Amniotic stem cell (primary cell): Measurements from ENCODE around the gene SGO2.
A peak's percentile ranks its signal among the peaks of the same experiment; 100 is the strongest.
"Not testable (repeated sequence)": the region's sequence is repeated elsewhere in the genome, so short reads cannot be mapped to it uniquely, and the experiment has no call there.

Source experiments
- DNase-seq: peaks from one replicate; lab custom pipeline; 2025; lab: John Stamatoyannopoulos, UW

Gene SGO2

GRCh38 chr2:200596774-200597570 lies 71.0 kb downstream of the SGO2 start:
- DNase-seq: no peak

GRCh38 chr2:200599206-200599605 lies 73.2 kb downstream of the SGO2 start:
- DNase-seq: no peak

DNA sequence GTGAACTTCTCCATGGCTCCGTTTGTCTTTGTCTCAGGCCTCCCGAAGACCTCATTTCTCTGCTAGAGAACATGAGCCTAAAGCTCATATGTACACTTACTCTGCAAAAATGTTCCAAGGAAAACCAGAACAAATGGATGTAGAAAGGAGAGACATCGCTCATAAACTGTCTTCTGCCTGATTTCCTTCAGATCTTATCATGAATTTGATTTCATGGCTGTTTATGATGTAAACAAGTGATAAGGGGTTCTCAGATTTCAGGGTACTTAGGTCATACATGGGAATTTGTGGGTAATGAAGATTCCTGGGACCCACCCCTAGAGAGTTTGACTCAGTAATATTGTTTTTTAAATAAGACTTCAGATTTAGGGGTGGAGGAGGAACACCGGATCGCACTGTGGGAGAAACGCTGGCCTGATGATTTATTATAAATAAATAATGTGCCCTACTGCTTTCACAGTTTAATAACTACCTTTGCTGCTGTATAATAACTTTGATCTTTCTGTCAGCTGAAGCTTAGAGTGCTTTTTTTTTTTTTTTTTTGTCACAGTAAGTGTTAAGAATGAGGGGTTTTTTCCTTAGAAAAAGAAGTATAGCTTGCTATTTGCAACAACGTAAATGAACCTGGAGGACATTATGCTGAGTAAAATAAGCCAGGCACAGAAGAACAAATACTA lies 74.7 kb downstream of the SGO2 start:
- DNase-seq: no peak

DNA sequence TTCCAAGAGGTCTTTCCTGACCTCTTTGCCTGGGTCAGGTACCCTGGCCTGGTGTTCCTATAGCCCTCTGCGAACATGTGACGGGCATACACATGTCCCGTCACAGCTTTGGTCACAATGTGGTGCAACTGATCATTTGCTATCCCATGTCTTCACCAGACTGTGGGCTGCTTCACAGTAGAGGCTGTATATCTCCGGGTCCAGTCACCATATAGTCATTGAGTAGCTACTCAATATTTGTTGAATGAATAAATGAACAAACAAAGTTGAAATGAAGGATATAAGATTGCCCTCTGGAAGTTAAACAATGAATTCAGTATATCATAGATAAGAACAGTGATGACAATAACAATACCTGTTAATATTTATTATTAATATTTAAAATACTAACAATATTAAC lies 76.6 kb downstream of the SGO2 start:
- no peak for DNase-seq

- DNase-seq: no peak
These were observed 78.0 kb downstream of the SGO2 start for GRCh38 chr2:200603972-200604371.

DNA sequence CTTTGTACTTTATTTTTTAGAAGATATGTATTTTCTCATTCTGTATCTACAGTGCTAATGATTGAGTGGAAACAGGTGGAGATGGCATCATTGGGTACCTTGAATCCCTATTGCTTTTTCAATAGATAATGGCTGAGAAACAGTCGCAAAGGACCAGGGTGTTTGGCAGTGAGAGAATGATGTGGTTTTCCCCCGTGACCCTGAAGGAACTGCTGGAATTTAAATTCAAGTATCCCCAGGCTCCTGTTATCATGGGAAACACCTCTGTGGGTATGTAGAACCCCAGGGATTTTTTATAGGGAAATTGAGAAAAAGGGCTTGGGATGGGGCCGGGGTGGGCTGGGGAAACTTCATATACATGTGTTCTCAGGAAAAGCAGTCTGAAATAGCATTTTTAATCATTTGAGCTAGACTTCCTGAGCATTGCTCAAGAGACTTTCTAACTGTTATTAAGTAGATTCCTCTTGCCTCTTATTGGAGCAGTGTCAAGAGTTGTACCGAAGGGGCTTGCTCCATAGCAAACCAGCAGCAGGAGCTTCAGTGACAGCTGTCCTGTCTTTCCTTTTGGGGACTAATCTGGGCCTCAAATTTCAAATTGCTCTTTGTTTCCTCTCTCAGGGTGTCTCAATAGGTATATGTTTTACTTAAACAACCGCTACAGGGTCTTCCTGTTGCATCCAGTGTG lies 78.7 kb downstream of the SGO2 start:
- DNase-seq: no peak

GRCh38 chr2:200608341-200609027 lies 82.5 kb downstream of the SGO2 start:
- DNase-seq: no peak

GRCh38 chr2:200609028-200609614 lies 83.1 kb downstream of the SGO2 start:
- peak; percentile 72 for DNase-seq

DNA sequence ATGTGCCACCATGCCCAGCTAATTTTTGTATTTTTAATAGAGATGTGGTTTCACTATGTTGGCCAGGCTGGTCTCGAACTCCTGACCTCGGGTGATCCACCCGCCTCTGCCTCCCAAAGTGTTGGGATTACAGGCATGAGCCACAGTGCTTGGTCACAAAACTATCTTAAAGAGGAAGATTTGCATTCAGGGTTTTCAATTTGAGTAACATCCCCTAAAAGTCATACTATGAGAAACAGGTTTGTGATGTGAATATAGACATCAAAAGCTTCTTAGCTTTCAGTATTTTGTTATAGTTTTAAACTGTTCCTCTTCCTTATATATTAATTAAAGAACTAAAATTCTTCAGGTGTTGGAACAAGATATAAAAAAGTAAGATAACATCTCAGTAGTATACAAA lies 84.2 kb downstream of the SGO2 start:
- DNase-seq: not testable (repeated sequence)

DNA sequence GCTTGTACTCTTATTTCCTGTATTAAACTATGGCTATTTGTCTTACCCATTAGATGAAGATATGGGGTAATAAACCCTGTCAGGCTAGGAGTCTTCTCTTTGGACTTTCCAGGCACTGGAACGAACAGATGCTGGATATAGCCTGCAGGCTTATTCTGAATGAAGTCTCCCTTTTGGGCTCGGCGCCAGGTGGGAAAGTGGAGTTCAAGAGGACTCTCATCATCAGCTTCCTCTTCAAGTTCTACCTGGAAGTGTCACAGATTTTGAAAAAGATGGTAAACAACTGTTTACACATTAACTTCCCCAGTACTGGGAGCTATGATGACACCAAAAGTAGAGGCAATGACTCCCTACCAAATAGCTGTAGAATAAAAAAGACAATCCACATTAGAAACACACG lies 87.7 kb downstream of the SGO2 start:
- DNase-seq: no peak

GRCh38 chr2:200614249-200614648 lies 88.2 kb downstream of the SGO2 start:
- DNase-seq: no peak

DNA sequence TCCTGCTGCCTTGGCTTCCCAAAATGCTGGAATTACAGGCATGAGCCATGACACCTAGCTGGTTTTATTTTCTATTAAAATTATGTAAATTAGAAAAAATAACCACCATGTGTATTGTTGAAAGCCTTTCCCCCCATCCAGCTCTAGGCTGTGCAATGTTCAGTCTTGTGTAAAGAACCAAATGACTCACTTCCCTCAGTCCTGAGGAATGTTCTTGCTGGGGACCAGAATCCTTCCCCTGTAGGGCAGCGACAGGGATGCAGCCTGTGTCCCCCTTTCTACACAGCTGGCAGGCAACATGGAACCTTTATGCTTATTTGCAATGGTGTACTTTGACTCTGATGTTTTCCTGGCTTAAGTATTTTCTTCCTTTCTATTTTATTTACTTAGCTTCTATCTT lies 89.2 kb downstream of the SGO2 start:
- no peak for DNase-seq

DNA sequence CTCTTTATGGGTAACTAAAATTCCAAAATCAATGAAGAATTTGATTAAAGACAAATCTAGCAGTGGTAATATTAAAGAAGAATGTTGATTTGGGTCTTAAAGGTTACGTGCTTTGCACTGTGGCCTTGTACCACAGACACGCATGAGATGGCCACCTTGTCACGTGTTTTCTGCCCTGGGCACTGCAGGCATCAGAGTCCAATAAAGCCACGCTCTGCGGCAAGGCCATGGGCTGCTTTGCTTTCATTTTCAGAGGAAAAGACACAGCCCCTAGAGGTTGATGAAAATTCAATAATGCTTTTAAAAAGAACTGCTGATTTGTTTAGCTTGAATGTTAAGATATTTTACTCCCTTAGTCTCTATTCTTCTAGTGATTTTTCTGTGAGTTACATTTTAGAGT lies 90.2 kb downstream of the SGO2 start:
- no peak for DNase-seq

DNA sequence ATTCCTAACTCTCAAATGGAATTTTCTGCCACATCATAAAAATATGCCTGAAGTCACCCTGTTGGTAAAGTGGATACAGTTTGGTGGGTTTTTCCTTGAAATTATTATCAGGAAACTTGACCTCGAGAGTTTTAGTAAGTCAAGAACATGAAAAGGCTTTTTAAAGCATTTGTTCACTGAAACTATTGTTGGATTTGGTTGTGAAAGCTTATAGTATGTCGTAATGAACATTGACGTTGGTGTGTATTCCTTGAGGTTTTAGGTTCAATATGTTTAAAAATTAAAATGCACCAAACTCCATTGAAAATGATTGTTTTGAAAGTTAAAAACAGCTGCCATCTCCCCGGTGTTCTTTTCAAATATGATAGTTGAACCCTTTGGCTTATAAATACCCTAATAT lies 90.6 kb downstream of the SGO2 start:
- DNase-seq: no peak

DNA sequence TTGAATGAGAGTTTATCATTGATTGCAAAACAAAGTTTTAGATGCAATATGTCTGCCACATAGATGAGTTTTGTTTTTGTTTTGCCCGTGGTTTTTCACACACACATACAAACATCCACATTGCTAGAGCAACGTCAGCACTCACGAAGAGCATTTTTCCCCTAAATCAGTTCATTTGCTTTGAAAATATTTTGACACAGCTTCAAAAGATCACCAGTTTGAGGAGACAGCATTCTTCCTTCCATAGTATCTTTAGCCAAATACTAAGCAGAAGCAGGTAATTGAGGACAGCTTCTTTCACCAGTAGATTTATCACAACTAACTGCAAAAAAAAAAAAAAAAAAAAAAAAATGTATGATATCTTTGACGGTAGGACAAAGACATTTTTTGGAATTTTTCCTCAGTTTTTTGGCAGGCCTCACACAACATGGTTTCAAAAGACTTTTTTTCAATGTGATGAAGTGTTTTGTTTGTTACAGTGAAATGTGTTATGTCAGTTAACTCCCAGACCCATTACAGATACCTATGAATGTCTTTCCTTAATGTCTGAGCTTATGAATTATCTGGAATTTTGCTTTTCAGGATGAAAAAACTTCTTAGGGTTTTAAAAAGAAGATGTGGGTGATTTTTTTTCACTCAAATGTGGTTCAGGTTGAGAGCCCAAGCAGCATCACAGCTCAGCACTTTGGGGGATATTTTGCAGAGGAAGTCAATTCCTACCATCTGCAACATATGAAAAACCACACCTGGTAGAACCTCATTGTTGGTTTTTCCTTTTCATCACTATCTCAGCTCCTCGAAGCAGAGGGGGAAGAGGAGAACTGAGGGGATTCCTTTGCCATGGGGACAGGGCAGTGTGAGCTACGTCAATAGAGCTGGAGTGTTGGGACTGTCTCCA lies 91.4 kb downstream of the SGO2 start:
- no peak for DNase-seq

DNA sequence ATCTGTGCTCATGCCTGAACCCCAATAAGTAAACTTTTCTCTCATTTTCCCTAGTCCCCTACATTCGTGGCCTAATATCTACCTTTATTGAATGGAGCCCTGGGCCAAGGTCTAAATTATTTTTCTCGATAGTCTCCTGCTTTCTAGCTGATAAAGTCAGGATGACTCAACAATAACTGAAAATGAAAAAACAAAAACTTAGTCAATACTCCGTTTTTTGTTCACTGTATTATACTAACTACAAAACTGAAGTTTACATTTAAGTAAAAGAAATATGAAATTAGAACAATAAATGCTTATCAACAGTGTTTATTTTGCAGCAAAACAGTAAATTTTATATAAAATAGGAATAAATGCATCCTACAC lies 92.0 kb downstream of the SGO2 start:
- DNase-seq: no peak

DNA sequence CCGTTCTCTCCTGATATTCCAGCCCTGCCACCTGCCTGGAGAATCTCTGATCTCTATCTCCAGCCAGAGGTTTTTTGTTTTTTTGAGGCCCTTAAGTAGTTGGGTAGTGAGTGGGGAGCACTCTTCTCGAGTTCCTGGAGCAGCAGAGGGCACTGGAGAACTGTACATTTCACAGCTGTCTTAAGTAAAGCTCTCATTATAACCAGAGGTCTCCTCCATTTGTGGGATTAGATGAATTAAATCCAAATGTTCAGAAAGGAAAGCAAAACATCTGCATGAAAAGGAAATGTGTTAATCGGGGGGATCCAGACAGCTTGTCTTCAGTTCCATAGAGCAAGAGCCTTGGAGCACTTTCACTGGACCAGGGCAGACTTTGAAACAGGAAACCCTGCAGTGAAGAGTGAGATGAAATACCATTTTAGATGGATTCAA lies 92.6 kb downstream of the SGO2 start:
- DNase-seq: no peak

DNA sequence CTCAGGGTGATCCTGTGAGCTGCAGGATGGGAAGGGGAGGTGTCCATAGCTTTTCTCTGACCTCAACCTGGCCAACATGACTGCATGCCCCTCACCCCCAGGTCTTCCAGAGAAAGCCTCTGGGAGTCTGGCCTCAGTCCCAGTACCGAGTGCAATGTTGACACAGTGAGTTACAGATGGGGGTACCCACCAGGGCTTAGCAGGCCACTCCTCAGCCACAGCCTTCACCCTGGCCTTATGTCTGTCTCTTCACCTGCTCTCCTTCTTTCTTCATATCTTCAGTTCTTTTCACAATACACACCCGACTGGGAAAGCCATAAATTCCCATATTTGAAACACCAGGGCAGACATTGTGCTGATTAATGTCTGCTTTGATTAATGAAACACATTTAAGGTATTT lies 93.3 kb downstream of the SGO2 start:
- no peak for DNase-seq

DNA sequence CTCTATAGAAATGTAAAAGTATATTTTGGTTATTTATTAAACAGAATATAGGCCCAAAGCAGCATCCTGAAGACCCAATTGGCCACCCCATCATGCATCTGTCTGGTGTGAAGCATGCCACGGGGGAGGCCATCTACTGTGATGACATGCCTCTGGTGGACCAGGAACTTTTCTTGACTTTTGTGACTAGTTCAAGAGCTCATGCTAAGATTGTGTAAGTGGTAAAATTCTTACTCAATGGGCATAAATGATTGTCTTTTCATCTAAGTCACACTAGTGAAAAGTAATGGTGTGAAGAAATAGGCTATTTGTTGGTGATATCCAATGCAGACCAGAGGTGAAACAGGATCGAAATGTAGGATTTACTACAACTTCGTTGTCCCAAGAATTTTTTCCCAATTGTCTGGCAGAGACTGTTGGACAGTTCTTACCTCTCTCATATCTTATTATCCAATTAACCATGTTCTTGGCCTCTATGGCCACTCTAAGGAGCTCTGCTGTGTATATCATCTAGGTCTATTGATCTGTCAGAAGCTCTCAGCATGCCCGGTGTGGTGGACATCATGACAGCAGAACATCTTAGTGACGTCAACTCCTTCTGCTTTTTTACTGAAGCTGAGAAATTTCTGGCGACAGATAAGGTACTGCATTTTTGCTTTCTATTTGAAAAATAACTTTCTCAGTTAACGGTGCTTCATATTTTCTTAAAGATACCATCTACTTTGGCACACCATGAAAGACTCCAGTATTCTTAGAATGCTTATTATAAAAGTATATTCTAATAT lies 94.8 kb downstream of the SGO2 start:
- DNase-seq: no peak

GRCh38 chr2:200622106-200622505 lies 96.1 kb downstream of the SGO2 start:
- no peak for DNase-seq
